Omental fat pad (tissue), 4 donors: ENCODE measurements around the gene NSD1. TPM values are rescaled to one million over a fixed set of nuclear protein-coding genes. Genes with fewer than 3 reads are reported as not detected.

Source experiments
- ATAC-seq: fragments of 150-250 bp; one replicate; pipeline ENCODE4 v1.9.1; 2016; ENCODE audit warnings: mild to moderate bottlenecking, moderate library complexity; ENCODE audit not compliant: low FRiP score
- DNase-seq: peaks from one replicate; pipeline ENCODE4 v3.0.0-alpha.2; 2019; ENCODE audit warnings: low spot score
- total RNA-seq, 4 donors: library from RNA; depleted of rRNA; stranded (reverse); fragments of >200 nt; gene quantifications; one replicate each; pipeline ENCODE4 v1.1.0, GENCODE V29; 2016
- TF ChIP-seq, protein P1 (sequence below), 3 donors: fragments of 450-650 bp; IDR thresholded peaks; one replicate each; pipeline ENCODE4 v1.5.1; 2016 to 2017; ENCODE audit warnings: antibody characterized with exemption in 3 of 3, mild to moderate bottlenecking in 3 of 3, moderate library complexity in 2 of 3

Gene NSD1
- total RNA-seq, 4 donors from 2014 or later: 32.3 to 52.6 (median 36.1) TPM

DNA sequence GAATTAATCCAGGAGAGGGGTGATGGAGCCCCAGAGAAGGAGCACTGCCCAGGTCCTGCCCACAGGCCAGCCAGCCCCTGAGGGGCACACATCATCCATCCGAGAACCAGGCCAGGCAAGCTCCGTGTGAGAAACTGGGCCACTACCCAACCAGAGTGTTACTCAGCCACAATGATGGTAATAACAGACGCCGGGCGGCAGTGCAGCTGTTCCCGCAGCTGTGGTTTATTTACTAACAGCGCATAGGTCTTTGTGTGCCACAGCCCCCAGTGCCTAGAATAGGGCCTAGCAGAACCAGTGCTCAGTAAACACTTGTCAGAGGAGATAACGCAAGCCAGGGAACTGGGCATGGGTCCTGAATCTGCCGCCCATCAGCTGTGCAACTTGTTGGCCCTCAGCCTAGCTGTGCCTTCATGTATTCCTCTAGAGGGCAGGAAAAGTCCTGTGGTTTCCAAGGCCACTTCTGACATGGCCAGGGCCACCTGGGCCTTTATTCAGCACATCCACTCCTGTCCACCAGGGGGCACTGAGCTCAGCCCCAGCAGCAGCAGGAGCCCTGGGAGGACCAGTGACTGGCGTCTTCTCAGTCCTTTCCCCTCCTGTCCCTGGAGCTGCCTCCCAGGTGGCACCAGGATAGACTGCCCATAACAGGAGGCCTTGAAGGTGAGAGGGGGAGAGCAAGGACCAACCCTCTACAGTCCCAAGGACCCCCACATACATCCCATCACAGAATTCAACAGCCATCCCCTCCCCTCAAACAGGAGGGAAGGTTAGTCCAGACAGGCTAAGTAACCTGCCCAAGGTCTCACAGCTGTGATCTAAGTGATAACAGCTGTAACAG, 176.0 kb downstream of the NSD1 start:
- DNase-seq (no peak), ATAC-seq (no peak)
- TF ChIP-seq, protein P1, sequence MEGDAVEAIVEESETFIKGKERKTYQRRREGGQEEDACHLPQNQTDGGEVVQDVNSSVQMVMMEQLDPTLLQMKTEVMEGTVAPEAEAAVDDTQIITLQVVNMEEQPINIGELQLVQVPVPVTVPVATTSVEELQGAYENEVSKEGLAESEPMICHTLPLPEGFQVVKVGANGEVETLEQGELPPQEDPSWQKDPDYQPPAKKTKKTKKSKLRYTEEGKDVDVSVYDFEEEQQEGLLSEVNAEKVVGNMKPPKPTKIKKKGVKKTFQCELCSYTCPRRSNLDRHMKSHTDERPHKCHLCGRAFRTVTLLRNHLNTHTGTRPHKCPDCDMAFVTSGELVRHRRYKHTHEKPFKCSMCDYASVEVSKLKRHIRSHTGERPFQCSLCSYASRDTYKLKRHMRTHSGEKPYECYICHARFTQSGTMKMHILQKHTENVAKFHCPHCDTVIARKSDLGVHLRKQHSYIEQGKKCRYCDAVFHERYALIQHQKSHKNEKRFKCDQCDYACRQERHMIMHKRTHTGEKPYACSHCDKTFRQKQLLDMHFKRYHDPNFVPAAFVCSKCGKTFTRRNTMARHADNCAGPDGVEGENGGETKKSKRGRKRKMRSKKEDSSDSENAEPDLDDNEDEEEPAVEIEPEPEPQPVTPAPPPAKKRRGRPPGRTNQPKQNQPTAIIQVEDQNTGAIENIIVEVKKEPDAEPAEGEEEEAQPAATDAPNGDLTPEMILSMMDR (IDR thresholded peaks at IDR 0.05): peak in 1 of 3 donors; percentile 15

DNA sequence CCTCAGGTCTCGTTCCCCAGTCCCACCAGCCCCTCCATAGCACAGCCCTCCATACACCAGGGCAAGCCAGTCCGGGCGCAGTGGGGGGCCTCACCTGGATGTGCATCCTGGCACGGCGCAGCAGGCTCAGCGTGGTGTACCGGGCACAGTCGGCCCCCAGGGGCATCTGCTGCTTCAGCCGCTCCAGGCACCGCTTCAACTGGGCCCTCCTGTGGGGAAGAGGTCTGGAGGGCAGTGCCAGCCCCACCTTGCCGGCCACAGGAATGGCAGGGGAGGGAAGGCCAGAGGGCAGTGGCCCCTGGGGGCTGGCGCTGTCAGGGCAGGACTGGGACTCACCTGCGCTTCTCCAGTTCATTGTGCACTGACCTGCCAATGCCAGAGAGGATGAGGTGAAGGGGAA, 176.8 kb downstream of the NSD1 start:
- TF ChIP-seq, protein P1 (IDR thresholded peaks at IDR 0.05): no peak

DNA sequence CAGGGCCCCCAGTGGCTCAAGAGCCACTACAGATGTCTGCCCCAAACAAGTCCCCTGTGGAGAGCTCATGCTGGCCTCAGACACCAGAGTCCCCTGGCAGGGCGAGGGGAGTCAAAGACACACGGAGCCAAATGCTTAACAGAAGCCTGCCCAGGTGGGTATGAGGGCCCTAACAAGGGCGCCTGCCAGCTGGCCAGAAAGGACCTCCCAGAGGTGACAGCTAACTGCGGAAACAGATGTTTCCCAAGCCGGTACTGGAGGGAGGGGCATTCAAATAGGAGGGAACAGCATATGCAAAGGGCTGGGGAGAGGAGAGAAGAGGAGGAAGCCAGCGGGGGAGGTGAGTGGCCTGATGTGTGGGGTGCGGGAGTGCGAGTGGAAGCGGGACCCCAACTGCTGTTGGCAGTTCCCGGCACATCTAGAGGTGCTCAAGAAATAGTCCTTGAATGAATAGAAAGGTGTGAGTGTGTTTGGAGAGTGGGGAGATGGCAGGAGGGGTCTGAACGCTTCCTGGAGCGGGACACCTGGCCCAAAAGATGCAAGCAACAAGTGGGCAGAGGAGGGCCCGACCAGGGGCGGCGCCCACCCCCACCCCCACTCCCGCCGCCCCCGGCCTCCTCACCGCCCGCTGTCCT, 177.3 kb downstream of the NSD1 start:
- DNase-seq (no peak), ATAC-seq (no peak)
- TF ChIP-seq, protein P1 (IDR thresholded peaks at IDR 0.05): no peak

More for the DNA sequence above, 176.8 kb downstream of the NSD1 start:
- DNase-seq (no peak), ATAC-seq (no peak)

DNA sequence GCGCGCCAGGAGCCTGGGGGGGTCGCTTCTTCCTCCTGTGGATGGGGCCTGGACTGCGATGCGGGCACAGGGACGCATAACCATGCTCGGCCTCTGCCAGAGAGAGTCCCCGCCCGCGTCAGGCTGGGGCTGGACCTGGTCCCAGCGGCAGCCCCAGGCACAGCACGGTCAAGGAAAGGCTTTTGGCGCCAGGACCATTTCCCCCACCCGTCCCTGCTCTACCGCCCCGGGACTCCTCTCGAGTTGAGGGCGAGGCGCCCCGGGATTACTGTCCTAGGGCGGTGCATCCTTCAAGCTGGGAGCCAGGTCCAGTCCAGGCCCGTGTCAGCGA, 177.8 kb downstream of the NSD1 start:
- ATAC-seq (peak; percentile 0), DNase-seq (no peak)
- TF ChIP-seq, protein P1 (IDR thresholded peaks at IDR 0.05): no peak

DNA sequence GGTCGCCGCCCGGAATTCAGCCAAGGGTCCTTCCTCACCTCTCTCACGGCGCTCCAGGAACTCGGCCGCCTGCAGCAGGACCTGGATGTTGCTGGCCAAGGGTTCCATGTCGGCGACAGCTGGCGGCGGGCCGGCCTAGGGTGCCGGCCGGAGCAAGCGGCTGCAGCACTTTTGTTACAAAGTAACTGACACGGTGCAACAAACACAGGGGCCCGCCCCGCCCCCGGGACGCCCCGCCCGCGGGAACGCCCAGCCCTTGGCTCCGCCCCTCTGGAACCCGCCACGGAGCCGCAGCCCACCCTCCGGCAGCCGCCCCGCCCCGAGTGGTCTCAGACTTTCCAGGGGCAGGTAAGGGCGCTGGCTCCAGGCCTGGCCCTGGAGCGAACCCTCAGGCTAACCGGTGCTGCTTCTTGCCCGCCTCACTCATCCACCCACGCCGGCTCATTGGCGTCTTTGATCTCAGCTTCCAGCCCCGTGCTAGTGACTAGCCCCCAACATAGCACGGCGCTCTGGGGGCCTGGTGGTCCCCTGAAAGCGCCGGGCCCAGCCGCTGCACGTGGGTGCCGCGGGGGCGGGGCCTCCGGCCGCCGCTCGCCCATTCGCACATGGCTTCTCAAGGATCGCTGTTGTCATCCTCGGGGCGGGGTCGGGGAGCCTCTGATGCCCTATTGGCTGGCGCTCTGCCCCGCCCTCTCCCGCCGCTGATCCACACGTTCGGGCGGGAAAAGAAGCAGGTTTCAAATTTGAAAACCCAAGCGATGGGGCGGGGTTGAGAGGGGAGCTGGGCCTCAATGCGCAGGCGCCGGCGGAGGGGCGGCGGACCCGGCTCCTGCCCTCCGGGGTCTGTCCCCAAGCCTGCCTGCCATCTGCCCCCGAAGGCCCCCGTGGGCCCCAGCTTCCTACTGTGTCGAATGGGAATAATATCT, 178.4 kb downstream of the NSD1 start, which contains the start of gene MXD3:
TSS of gene MXD3 (minus strand) at position 176 of the 926 bp plus-strand sequence. CDS start at position 108, 68 bp downstream.
- ATAC-seq: peak; percentile 81
- TF ChIP-seq, protein P1 (IDR thresholded peaks at IDR 0.05): no peak
- peak; percentile 85 for DNase-seq

DNA sequence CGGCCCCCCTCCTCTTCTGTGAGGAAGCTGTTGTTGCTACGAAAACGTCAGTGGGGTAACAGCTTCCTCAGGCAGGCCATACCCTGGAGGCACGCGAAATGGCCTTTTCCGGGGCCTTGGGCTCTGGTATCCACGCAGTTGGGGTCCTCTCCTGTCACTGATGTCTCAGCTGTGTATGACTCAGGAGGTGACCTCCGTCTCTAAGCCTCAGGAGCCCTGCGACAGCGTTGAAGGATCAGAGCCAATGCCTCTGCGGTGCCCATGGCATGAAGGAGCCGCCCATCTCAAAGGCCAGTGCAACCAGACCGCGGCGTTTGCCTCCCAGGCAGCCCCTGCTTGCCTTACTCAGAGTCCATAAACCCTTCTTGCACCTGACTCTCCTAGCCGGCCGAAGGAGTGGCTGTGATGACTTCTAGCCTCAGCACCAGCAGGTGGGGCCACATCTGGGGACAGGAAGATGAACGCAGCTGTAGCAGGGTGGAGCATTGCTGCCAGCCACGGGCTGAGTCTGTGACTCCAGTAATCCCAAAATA, 179.1 kb downstream of the NSD1 start:
- no peak for DNase-seq
- no peak for ATAC-seq
- TF ChIP-seq, protein P1 (IDR thresholded peaks at IDR 0.05): no peak
